ACC112 (cell line): ENCODE data around the gene HCN2.
A peak's percentile ranks its signal among the peaks of the same experiment; 100 is the strongest.
"Not testable (repeated sequence)": the region's sequence is repeated elsewhere in the genome, so short reads cannot be mapped to it uniquely, and the experiment has no call there.

Experiments used
- H2AFZ ChIP-seq: fragments of 200-600 bp; sonication (generic); one replicate; pipeline ENCODE4 v1.6.0; 2017; ENCODE audit warnings: antibody characterized with exemption, low read length; ENCODE audit not compliant: unreplicated experiment
- H3K27ac ChIP-seq: fragments of 200-600 bp; sonication (generic); 2 replicates; pipeline ENCODE4 v1.5.1; 2014; ENCODE audit warnings: low read depth, mild to moderate bottlenecking, antibody characterized with exemption, low read length, moderate library complexity
- H3K27me3 ChIP-seq: fragments of 200-600 bp; sonication (generic); 2 replicates; pipeline ENCODE4 v1.6.1; 2014; ENCODE audit warnings: mild to moderate bottlenecking, antibody characterized with exemption, low read length, moderate library complexity, mixed read lengths; ENCODE audit not compliant: insufficient read depth
- H3K36me3 ChIP-seq: fragments of 200-600 bp; sonication (generic); 2 replicates; pipeline ENCODE4 v1.6.1; 2016; ENCODE audit warnings: mild to moderate bottlenecking, antibody characterized with exemption, low read length, moderate library complexity, mixed read lengths; ENCODE audit not compliant: insufficient read depth
- H3K4me1 ChIP-seq: fragments of 200-600 bp; sonication (generic); one replicate; pipeline ENCODE4 v1.6.1; 2016; ENCODE audit warnings: low read length, mixed read lengths; ENCODE audit not compliant: insufficient read depth, unreplicated experiment, control insufficient read depth
- H3K4me3 ChIP-seq: fragments of 200-600 bp; sonication (generic); 2 replicates; pipeline ENCODE4 v1.5.1; 2014; ENCODE audit warnings: mild to moderate bottlenecking, low read depth, low read length
- H3K79me2 ChIP-seq: fragments of 200-600 bp; sonication (generic); one replicate; pipeline ENCODE4 v1.6.0; 2016; ENCODE audit warnings: low read length; ENCODE audit not compliant: control insufficient read depth, unreplicated experiment, insufficient read depth

Gene HCN2

GRCh38 chr19:622666-623065 lies 33.0 kb downstream of the HCN2 start:
- H3K27ac ChIP-seq: no peak overlapping the region
- no peaks in the 10 kb centered on the region for H3K79me2 ChIP-seq
- no peaks in the 10 kb centered on the region for H3K27me3 ChIP-seq
- peaks cover 2% of the 10 kb centered on the region; the same call in 1 of the 2 replicates for H3K36me3 ChIP-seq
- no peak overlapping the region for H2AFZ ChIP-seq
- no peaks in the 10 kb centered on the region for H3K4me1 ChIP-seq
- no peak overlapping the region for H3K4me3 ChIP-seq

DNA sequence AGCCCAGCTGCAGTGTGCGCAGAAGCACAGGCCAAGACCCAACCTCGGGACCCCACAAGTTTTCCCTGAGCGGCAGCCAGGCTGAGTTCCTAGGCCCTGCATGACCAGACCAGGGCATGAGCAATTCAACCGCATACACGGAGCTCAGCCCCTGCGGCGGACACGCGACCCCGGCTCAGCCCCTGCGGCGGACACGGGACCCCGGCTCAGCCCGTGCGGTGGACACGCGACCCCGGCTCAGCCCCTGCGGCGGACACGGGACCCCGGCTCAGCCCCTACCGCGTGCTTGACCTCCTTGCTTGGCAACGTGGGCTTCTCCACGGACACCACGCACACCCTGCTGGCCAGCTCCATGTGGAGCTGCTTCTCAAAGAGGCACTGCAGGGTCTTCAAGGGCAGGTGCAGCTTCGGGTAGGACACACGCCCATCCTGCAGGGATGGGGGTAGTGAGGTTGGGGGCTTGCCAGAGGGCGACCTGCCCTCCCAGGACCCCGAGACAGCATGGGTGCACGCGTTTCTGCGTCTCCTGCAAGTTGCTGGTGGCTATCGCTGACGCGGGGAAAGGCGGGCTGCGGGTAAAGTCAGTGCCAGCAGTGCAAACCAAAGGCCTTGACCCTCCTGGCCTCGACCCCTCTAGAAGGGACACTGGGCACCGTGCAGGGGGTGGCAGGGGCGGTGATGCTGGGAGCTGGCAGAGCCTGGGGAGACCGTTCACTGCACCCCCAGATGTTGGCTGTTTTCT lies 33.7 kb downstream of the HCN2 start:
- Histone ChIP-seq H3K36me3 (peaks cover 2% of the 10 kb centered on the region; the same call in 1 of the 2 replicates), H3K27ac (peak overlapping the region; percentile 59), H3K4me1 (no peaks in the 10 kb centered on the region), H3K27me3 (no peaks in the 10 kb centered on the region), H3K4me3 (no peak overlapping the region), H2AFZ (no peak overlapping the region), H3K79me2 (no peaks in the 10 kb centered on the region)

- H3K79me2 ChIP-seq: no peaks in the 10 kb centered on the region
- no peak overlapping the region for H2AFZ ChIP-seq
- H3K4me3 ChIP-seq: no peak overlapping the region
- peak overlapping the region; percentile 64 for H3K27ac ChIP-seq
- no peaks in the 10 kb centered on the region for H3K27me3 ChIP-seq
- peaks cover 2% of the 10 kb centered on the region; the same call in 1 of the 2 replicates for H3K36me3 ChIP-seq
- no peaks in the 10 kb centered on the region for H3K4me1 ChIP-seq
These were observed 34.3 kb downstream of the HCN2 start for GRCh38 chr19:623974-624373.

GRCh38 chr19:624433-625109 lies 34.9 kb downstream of the HCN2 start:
- no peak overlapping the region for H3K4me3 ChIP-seq
- no peaks in the 10 kb centered on the region for H3K27me3 ChIP-seq
- H3K79me2 ChIP-seq: no peaks in the 10 kb centered on the region
- H3K36me3 ChIP-seq: peaks cover 2% of the 10 kb centered on the region; the same call in 1 of the 2 replicates
- H3K4me1 ChIP-seq: no peaks in the 10 kb centered on the region
- peak overlapping the region; percentile 64; the same call in 1 of the 2 replicates for H3K27ac ChIP-seq
- H2AFZ ChIP-seq: no peak overlapping the region

- Histone ChIP-seq H2AFZ (no peak overlapping the region), H3K27ac (no peak overlapping the region), H3K27me3 (no peaks in the 10 kb centered on the region), H3K36me3 (peaks cover 2% of the 10 kb centered on the region; the same call in 1 of the 2 replicates), H3K4me1 (no peaks in the 10 kb centered on the region), H3K4me3 (no peak overlapping the region), H3K79me2 (no peaks in the 10 kb centered on the region)
These were observed 35.6 kb downstream of the HCN2 start for GRCh38 chr19:625257-625656.

GRCh38 chr19:626566-626965 lies 36.9 kb downstream of the HCN2 start:
- not testable (repeated sequence) for H3K4me1 ChIP-seq, H3K27ac ChIP-seq, H3K79me2 ChIP-seq, H3K36me3 ChIP-seq, H2AFZ ChIP-seq, H3K27me3 ChIP-seq, H3K4me3 ChIP-seq

GRCh38 chr19:628168-628567 lies 38.5 kb downstream of the HCN2 start:
- Histone ChIP-seq H2AFZ (no peak overlapping the region), H3K27ac (no peak overlapping the region), H3K36me3 (no peaks in the 10 kb centered on the region), H3K27me3 (no peaks in the 10 kb centered on the region), H3K79me2 (peaks cover 3% of the 10 kb centered on the region), H3K4me3 (no peak overlapping the region), H3K4me1 (peaks cover 5% of the 10 kb centered on the region)

GRCh38 chr19:629515-629914 lies 39.8 kb downstream of the HCN2 start:
- not testable (repeated sequence) for H3K36me3 ChIP-seq, H3K27me3 ChIP-seq, H3K4me1 ChIP-seq, H2AFZ ChIP-seq, H3K27ac ChIP-seq, H3K79me2 ChIP-seq, H3K4me3 ChIP-seq

DNA sequence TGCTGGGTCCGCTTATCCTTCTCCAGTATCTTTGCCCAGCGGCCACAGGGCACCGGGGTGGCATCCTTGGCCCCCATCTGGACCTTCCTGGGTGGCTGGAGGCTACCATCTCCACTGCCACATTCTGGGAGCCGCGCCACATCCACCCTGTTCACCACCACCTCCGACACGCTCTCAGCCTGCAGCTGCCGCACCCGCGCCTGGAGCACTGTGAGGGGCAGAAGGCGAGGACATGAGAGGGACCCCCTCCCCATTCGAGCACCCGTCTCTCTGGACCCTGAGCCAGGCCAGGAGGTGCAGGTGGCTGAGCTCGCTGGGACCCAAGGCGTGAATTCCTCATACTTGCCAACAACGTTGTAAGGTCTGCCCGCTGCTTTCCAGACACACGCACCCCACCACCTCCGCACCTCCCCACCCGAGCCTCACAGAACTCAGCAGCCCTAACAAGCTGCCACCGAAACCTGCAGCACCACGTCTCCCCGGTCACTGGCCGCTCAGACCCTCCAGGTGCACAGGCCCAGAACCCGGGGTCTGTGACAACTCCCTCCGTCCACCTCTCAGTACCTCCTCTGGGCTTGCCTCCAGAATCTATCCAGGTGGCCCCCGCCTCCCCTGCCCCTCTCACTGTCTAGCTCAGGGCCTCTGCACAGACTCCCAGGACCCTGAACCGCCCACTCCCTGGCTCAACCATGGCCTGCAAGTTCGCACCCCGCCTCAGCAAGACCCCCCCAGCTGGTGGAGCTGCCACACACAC lies 40.5 kb downstream of the HCN2 start:
- Histone ChIP-seq H3K27me3 (no peaks in the 10 kb centered on the region), H3K27ac (no peak overlapping the region), H3K4me3 (no peak overlapping the region), H3K36me3 (no peaks in the 10 kb centered on the region), H2AFZ (no peak overlapping the region), H3K4me1 (peaks cover 5% of the 10 kb centered on the region), H3K79me2 (peaks cover 3% of the 10 kb centered on the region)

DNA sequence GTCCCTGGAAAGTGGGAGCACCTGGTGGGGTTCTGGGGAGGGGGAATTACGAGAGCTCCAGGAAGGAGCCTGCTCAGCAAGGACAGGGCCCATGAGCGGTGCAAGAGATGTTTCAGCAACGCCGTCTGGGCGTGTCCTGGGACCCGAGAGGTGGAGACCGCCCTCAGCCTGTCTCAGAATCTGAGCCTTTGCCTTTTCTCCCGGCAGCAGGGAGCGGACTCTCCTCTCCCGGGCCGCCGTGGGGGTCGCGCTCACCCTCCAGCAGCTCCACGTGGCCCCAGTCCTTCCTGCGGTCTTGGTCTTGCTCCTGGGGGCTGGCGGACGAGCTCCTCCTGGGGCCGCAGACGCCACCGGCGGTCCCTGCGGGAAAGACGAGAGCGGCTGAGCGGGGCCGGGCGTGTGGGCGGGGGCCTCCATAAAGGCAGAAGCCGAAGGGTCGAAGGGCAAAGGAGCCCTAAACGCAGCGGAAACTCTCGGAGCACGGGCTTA lies 42.9 kb downstream of the HCN2 start:
- H3K4me1 ChIP-seq: peaks cover 5% of the 10 kb centered on the region
- peak overlapping the region; percentile 59 for H3K27ac ChIP-seq
- H3K79me2 ChIP-seq: peaks cover 3% of the 10 kb centered on the region

More for the DNA sequence above, 42.9 kb downstream of the HCN2 start:
- no peaks in the 10 kb centered on the region for H3K27me3 ChIP-seq
- H3K4me3 ChIP-seq: peak overlapping the region; percentile 99
- no peaks in the 10 kb centered on the region for H3K36me3 ChIP-seq
- peak overlapping the region; percentile 75 for H2AFZ ChIP-seq
